IMR-90 (cell line): ENCODE data around the gene TULP3. TPM values are rescaled to one million over a fixed set of nuclear protein-coding genes. Genes with fewer than 3 reads are reported as not detected.

Experiments used
- ATAC-seq: fragments of 200-7000 bp; cut with Tn5 transposase; 2 replicates; pipeline ENCODE4 v1.9.1; 2020; ENCODE audit warnings: low read depth, mild to moderate bottlenecking, moderate library complexity
- BruUV-seq: library from RNA; stranded (reverse); fragments of 400-500 nt; replicated peaks from 2 replicates; lab custom pipeline; 2021; lab: Mats Ljungman, UMichigan
- CTCF ChIA-PET: fragments of 300-600 bp; formaldehyde crosslinking; extraction: SDS; loops from one replicate; lab custom pipeline; 2021; ENCODE audit warnings: antibody characterized with exemption; lab: Yijun Ruan, JAX
- POLR2A ChIA-PET: fragments of 300-600 bp; sonication (Branson Sonifier 250); formaldehyde crosslinking; loops from one replicate; lab custom pipeline; 2022; ENCODE audit warnings: antibody characterized with exemption; ENCODE audit not compliant: unreplicated experiment; lab: Charles Lee
- DNase-seq: peaks from one replicate; pipeline ENCODE4 v3.0.0; 2013
- H2AFZ ChIP-seq: replicated peaks from 2 replicates; pipeline ENCODE3; 2013; ENCODE audit warnings: low read length, mild to moderate bottlenecking; ENCODE audit not compliant: poor library complexity
- H2AK5ac ChIP-seq: 2 replicates; pipeline ENCODE4 v1.6.1; 2013; ENCODE audit warnings: low read depth, low read length, inconsistent platforms
- H2AK9ac ChIP-seq: replicated peaks from 2 replicates; pipeline ENCODE3; 2013; ENCODE audit warnings: mild to moderate bottlenecking, low read depth, low read length, moderate library complexity; ENCODE audit not compliant: poor library complexity
- H2BK120ac ChIP-seq: 2 replicates; pipeline ENCODE4 v1.6.1; 2013; ENCODE audit warnings: low read depth, low read length, inconsistent platforms
- H2BK15ac ChIP-seq: 3 replicates; pipeline ENCODE4 v1.6.1; 2013; ENCODE audit warnings: low read depth, low read length, inconsistent platforms
- H2BK20ac ChIP-seq: 2 replicates; pipeline ENCODE4 v1.6.1; 2013; ENCODE audit warnings: low read depth, mild to moderate bottlenecking, inconsistent platforms, low read length, moderate library complexity
- H2BK5ac ChIP-seq: 2 replicates; pipeline ENCODE4 v1.6.1; 2013; ENCODE audit warnings: mild to moderate bottlenecking, low read depth, low read length, inconsistent platforms; ENCODE audit not compliant: poor library complexity, severe bottlenecking
- H3K14ac ChIP-seq: replicated peaks from 2 replicates; pipeline ENCODE4 v1.6.1; 2013; ENCODE audit warnings: low read depth, low read length, inconsistent platforms
- H3K18ac ChIP-seq: 2 replicates; pipeline ENCODE4 v1.6.1; 2013; ENCODE audit warnings: low read depth, low read length, control low read depth
- H3K23ac ChIP-seq: 2 replicates; pipeline ENCODE4 v1.6.1; 2013; ENCODE audit warnings: low read depth, low read length, inconsistent platforms
- H3K27ac ChIP-seq: 2 replicates; pipeline ENCODE4 v1.5.1; 2013; ENCODE audit warnings: mild to moderate bottlenecking, control low read depth, low read length; ENCODE audit not compliant: insufficient read depth
- H3K27me3 ChIP-seq: 2 replicates; pipeline ENCODE4 v1.6.1; 2013; ENCODE audit warnings: low read length; ENCODE audit not compliant: control insufficient read depth, insufficient read depth
- H3K36me3 ChIP-seq: 2 replicates; pipeline ENCODE4 v1.6.1; 2013; ENCODE audit warnings: low read length, mixed read lengths; ENCODE audit not compliant: control insufficient read depth, insufficient read depth
- H3K4ac ChIP-seq: 2 replicates; pipeline ENCODE4 v1.6.1; 2013; ENCODE audit warnings: low read depth, low read length, inconsistent platforms
- H3K4me1 ChIP-seq: 2 replicates; pipeline ENCODE4 v1.6.1; 2013; ENCODE audit warnings: low read length, mixed read lengths; ENCODE audit not compliant: control insufficient read depth, insufficient read depth
- H3K4me2 ChIP-seq: 2 replicates; pipeline ENCODE4 v1.6.1; 2013; ENCODE audit warnings: low read depth, mild to moderate bottlenecking, control low read depth, low read length, moderate library complexity
- H3K4me3 ChIP-seq: 2 replicates; pipeline ENCODE4 v1.5.1; 2013; ENCODE audit warnings: low read depth, mild to moderate bottlenecking, control low read depth, low read length, moderate library complexity; ENCODE audit not compliant: insufficient read depth
- H3K56ac ChIP-seq: 2 replicates; pipeline ENCODE4 v1.6.1; 2013; ENCODE audit warnings: low read length, inconsistent platforms; ENCODE audit not compliant: insufficient read depth; ENCODE audit errors: extremely low read depth
- H3K79me1 ChIP-seq, 2 experiments: 2 replicates each; pipeline ENCODE4 v1.6.1; 2013; ENCODE audit warnings: low read length in 2 of 2, inconsistent platforms in 1 of 2, low read depth in 1 of 2
- H3K9ac ChIP-seq: 2 replicates; pipeline ENCODE4 v1.6.1; 2013; ENCODE audit warnings: low read depth, low read length, control low read depth
- H3K9me1 ChIP-seq: 2 replicates; pipeline ENCODE4 v1.6.1; 2013; ENCODE audit warnings: low read length, inconsistent platforms; ENCODE audit not compliant: insufficient read depth
- H3K9me3 ChIP-seq: 2 replicates; pipeline ENCODE4 v1.6.1; 2013; ENCODE audit warnings: low read length; ENCODE audit not compliant: control insufficient read depth, insufficient read depth
- H4K20me1 ChIP-seq: 2 replicates; pipeline ENCODE4 v1.6.1; 2013; ENCODE audit warnings: low read length, inconsistent platforms; ENCODE audit not compliant: insufficient read depth
- H4K5ac ChIP-seq: 2 replicates; pipeline ENCODE4 v1.6.1; 2013; ENCODE audit warnings: mild to moderate bottlenecking, low read depth, low read length, control low read depth
- H4K8ac ChIP-seq, 2 experiments: 2 replicates each; pipeline ENCODE4 v1.6.1; 2013; ENCODE audit warnings: low read depth in 2 of 2, low read length in 2 of 2, control low read depth in 1 of 2, inconsistent platforms in 1 of 2
- H4K91ac ChIP-seq: 2 replicates; pipeline ENCODE4 v1.6.1; 2013; ENCODE audit warnings: low read depth, low read length, inconsistent platforms; ENCODE audit not compliant: insufficient read depth
- MXI1 ChIP-seq: IDR thresholded peaks from 2 replicates; pipeline ENCODE4 v1.6.1; 2012; ENCODE audit warnings: low read depth, mild to moderate bottlenecking, low read length, moderate library complexity, borderline replicate concordance
- SMC3 ChIP-seq: fragments of 150-350 bp; IDR thresholded peaks from 2 replicates; pipeline ENCODE4 v1.6.1; 2016; ENCODE audit warnings: low read depth, mild to moderate bottlenecking, antibody characterized with exemption, low read length, moderate library complexity
- USF2 ChIP-seq: fragments of 150-350 bp; IDR thresholded peaks from 2 replicates; pipeline ENCODE4 v1.6.1; 2017; ENCODE audit warnings: mild to moderate bottlenecking, antibody characterized with exemption, low read length, low read depth
- WGBS, 2 experiments: methylation state at CpG; one replicate each; pipeline versions ENCODE4 v1.1.5 to v1.1.7; 2013; ENCODE audit warnings: missing lambda C conversion rate in 2 of 2; ENCODE audit not compliant: insufficient read length in 1 of 2; ENCODE audit errors: extremely low coverage in 2 of 2; 5-methylcytosine and 5-hydroxymethylcytosine counted together
- dilution Hi-C: fragments of 300-500 bp; cut with HindIII; formaldehyde crosslinking; loops from one replicate; pipeline ENCODE4 v1.14.3; 2018; ENCODE audit warnings: low sequenced_read_pairs; ENCODE audit not compliant: unreplicated experiment
- in situ Hi-C: fragments of 300-500 bp; cut with MboI; formaldehyde crosslinking; loops from 3 replicates; pipeline ENCODE4 v1.14.3; 2019; ENCODE audit warnings: low sequenced_read_pairs, inconsistent platforms, mixed read lengths
- intact Hi-C: fragments of 100-400 bp; cut with micrococcal nuclease; formaldehyde crosslinking; loops from 2 replicates; pipeline ENCODE4 v1.10.0; 2022
- polyA plus RNA-seq, 3 experiments: library from polyadenylated mRNA; depleted of rRNA; stranded (reverse); fragments of >200 nt; gene quantifications; 2 replicates each; pipeline ENCODE4 v1.2.3, GENCODE V29; 2012; ENCODE audit warnings: low replicate concordance in 1 of 3
- total RNA-seq: library from RNA; depleted of rRNA; stranded (reverse); fragments of >200 nt; gene quantifications from 2 replicates; pipeline ENCODE4 v1.2.3, GENCODE V29; 2012

TULP3 gene
- total and polyA plus RNA-seq, 2 of the 4 experiments (the other 2 are of a cell fraction) = 35.2 to 35.5 TPM

- Histone ChIP-seq H3K56ac (no peak overlapping the region), H2BK120ac (no peak overlapping the region), H2BK20ac (no peak overlapping the region), H4K20me1 (peaks cover 8% of the 10 kb centered on the region), H3K9ac (no peak overlapping the region), H3K4ac (no peak overlapping the region), H3K4me2 (no peak overlapping the region), H3K4me3 (no peak overlapping the region), H3K79me1 (peaks cover 12 to 36% of the 10 kb centered on the region in 2 experiments; a peak in 3 of 4 replicates), H2AK9ac (no peak overlapping the region), H2BK15ac (no peak overlapping the region), H3K27ac (no peak overlapping the region), H3K14ac (no peak overlapping the region), H3K36me3 (peaks cover 36% of the 10 kb centered on the region), H3K9me1 (peaks cover 6% of the 10 kb centered on the region), H2BK5ac (no peak overlapping the region), H4K91ac (no peak overlapping the region), H2AK5ac (no peak overlapping the region), H4K8ac (no peak overlapping the region), H4K5ac (no peak overlapping the region), H3K9me3 (no peaks in the 10 kb centered on the region), H3K23ac (no peak overlapping the region), H3K27me3 (no peaks in the 10 kb centered on the region), H3K4me1 (peaks cover 7% of the 10 kb centered on the region), H2AFZ (no peak overlapping the region), H3K18ac (no peak overlapping the region)
- in situ Hi-C loops (no loop called here), intact Hi-C loops (no loop called here), dilution Hi-C loops (no loop called here)
- DNase-seq (no peak), ATAC-seq (no peak)
- TF ChIP-seq USF2 (no peak), MXI1 (no peak), SMC3 (no peak)
- CTCF ChIA-PET = no interaction called here
- WGBS, 2 experiments = no CpG with 5 or more reads among the region's 9 CpGs
- POLR2A ChIA-PET = no interaction called here
- no TSS peak for BruUV-seq
These were observed 32.4 kb downstream of the TULP3 start for GRCh38 chr12:2923057-2923456.
